Hepatocyte (in vitro differentiated cells): ENCODE results near the gene RASSF1.
A peak's percentile ranks its signal among the peaks of the same experiment; 100 is the strongest.

Source experiments
- CTCF ChIP-seq: fragments of 200-600 bp; sonication (generic); IDR thresholded peaks from 2 replicates; pipeline ENCODE4 v1.5.1; 2016; ENCODE audit warnings: antibody characterized with exemption, mild to moderate bottlenecking; ENCODE audit not compliant: poor library complexity
- EZH2 ChIP-seq: fragments of 200-600 bp; sonication (generic); IDR thresholded peaks from 2 replicates; pipeline ENCODE4 v1.6.1; 2016; ENCODE audit warnings: antibody characterized with exemption, mild to moderate bottlenecking, borderline replicate concordance
- EZH2phosphoT487 ChIP-seq: fragments of 200-600 bp; sonication (generic); IDR thresholded peaks from one replicate; pipeline ENCODE4 v1.6.1; 2018; ENCODE audit warnings: antibody characterized with exemption, mild to moderate bottlenecking, low read depth, moderate library complexity; ENCODE audit not compliant: unreplicated experiment, severe bottlenecking

GRCh38 chr3:50352781-50353180 lies 12.1 kb upstream of the RASSF1 start:
- TF ChIP-seq CTCF (peak; percentile 28), EZH2 (no peak), EZH2phosphoT487 (no peak)
